GM15510 (cell line): ENCODE measurements around the gene SLN.

Experiments
- POLR2A ChIP-seq: IDR thresholded peaks from 3 replicates; pipeline ENCODE4 v1.6.1; 2011; ENCODE audit warnings: borderline replicate concordance; ENCODE audit not compliant: insufficient read length; ENCODE audit errors: extremely low read depth

Gene SLN

GRCh38 chr11:107699371-107700285, 12.2 kb downstream of the SLN start:
- TF ChIP-seq POLR2A, result no peak

DNA sequence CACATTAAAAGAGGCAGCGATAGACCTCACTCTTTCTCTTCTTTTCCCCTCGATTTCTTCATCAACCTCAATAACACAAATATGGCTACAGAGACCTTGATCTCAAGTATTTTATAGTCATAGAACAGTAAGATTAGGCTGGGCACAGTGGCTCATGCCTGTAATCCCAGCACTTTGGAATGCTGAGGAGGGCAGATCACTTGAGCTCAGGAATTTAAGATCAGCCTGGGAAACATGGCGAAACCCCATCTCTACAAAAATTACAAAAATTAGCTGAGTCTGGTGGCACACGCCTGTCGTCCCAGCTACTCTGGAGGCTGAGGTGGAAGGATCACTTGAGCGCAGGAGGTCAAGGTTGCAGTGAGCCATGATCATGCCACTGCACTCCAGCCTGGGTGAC, 14.6 kb downstream of the SLN start:
- no peak for TF ChIP-seq POLR2A

DNA sequence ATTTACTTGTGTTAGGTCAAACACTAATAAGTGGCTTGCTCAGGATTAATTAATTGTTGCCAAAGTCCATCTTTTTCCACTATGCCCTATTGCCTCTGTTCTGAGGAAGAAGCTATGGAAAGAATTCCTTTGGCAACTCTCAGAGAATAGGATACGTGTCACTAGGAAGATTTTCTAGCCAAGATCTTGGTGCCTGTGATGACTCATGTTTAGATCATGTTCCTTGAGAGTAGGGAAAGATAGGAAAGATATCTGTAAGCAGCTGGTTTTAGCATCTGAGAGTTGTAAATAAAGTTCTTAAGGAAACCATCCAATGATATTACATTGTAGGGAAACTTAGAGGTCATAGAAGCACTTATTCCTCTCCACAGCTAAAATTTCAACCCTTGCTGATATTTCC, 15.7 kb downstream of the SLN start:
- TF ChIP-seq POLR2A, result no peak

- TF ChIP-seq POLR2A, result no peak
These were observed 16.4 kb downstream of the SLN start for GRCh38 chr11:107695446-107695845.

DNA sequence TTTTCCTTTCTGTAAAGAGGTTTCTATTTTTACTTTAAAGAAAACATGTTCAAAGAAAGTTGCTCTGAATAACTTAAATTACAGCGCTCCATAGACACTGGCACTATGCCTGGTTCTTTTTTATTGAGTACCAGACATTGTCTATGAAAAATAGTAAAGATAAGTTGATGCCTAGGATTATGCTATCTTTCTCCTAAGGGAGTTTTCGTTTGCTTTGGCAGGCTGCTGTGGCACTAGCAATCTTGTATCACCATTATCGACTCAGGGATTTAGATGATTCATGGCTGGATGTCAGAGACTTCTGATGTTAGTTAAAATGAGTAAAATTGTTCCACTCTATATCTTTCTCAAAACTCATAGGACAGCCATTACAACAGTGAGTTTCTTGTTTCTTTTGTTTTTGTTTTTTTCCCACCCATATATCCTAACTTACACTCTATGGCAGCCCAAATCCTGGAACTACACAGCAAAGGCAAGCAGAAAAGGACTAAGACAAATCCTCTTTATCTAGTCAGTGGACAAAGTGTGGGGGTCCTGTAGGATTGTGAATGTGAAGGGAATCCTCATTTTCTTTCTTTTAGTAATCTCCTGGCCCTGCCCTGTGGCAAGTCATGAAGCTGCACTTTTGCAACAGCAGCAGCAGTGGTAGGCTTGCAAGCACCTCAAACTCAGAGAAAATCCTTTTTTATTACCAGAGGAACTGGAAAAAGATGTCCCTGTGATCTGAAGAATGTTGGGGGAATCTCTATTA, 20.7 kb downstream of the SLN start:
- TF ChIP-seq POLR2A, result no peak

GRCh38 chr11:107689317-107690202, 22.3 kb downstream of the SLN start:
- no peak for TF ChIP-seq POLR2A

DNA sequence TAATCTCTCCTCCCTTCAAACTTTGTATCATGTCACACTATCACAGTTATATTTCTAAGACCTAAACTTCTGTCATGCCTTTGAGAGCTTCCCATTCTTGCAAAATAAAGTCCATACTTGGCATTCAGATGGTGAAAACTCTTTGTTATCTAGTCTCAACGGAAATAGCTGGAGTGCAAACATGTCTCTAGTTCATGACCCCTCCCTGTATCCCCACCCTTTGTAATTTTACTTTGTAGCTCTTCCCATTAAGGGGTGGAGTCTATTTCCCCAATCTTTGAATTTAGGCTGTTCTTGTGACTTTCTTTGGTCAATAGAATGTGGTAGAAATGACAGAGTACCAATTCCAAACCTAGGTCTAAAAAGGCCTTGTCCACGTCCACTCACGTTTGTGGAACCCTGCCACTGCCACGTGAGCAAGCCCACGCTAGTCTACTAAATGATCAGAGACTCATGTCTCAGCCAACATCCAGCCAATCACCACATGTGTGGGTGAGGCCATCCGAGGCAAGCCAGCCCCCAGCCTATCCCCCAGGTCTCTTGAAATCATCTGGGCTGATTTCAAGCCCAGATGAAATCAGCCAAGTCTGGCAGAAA, 23.4 kb downstream of the SLN start:
- TF ChIP-seq POLR2A, result no peak

DNA sequence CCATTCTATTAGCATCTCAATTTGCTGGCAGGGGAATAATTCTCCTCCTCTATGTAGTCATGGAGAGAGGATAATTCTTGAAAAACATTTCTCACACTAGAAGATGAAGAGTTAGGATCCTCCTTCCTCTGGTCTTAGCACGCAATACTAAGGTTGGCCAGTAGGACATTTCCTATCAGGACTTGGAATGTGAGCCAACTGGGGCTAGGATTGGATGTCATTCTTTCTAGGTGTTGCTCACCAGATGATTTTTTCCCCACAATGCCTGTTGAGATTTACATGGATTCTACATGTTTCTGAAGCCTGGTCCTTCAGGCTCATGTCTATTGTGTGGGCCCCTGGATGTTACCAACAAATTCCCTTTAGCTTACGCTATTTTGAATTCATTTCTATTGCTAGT, 28.0 kb downstream of the SLN start:
- TF ChIP-seq POLR2A, result no peak

GRCh38 chr11:107683061-107683460, 28.8 kb downstream of the SLN start:
- TF ChIP-seq POLR2A, result no peak

- no peak for TF ChIP-seq POLR2A
These were observed 29.3 kb downstream of the SLN start for GRCh38 chr11:107682572-107682971.

DNA sequence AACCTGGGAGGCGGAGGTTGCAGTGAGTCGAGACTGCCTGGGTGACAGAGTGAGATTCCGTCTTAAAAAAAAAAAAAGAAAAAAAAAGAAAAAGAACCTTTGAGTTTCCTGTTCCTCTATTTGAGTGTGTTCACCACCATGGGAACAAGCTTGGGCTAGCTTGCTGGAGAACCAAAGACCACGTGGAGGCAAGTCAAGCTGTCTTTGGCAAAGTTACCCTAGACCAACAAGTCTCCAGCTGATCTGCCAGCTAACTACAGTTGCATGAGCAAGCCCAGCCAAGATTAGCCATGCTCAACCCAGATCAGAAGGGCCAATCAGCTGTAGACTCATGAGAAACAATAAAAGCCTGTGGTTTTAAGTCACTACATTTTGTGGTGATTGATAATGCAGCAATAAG, 29.7 kb downstream of the SLN start:
- TF ChIP-seq POLR2A, result no peak

DNA sequence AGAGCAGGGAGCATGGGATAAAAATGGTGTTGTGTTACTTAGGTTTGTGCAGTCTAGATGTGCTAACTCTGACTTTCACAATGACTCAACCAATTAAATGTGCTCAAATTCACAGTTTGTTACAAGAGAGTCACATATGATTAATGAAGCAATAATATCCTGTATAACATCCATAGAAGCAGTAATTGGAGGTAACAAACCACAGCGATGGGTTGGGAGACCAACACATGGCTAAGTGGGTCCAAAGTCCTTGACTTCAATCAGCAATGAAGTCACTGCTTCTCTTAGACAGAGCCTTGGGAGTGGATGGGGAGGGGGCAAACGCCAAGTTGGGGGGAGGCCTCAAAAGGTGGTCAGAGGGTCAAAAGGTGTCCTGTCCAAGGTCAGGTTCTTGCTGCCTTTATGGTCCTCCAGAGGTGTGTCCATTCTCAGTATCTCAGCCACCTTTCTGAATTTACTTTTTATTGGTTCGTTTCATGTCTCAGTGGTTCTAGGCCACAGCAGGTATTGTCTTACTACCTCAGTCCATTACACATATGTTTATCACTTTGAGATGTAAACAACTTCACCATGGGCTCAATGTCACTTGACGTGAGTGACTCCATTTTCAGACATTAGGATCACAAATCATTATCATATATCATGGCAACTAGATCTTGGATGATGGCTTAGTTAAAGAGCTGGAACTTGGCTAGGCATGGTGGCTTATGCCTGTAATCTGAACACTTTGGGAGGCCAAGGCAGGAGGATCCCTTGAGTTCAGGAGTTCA, 32.4 kb downstream of the SLN start:
- no peak for TF ChIP-seq POLR2A

- TF ChIP-seq POLR2A, result no peak
These were observed 33.3 kb downstream of the SLN start for GRCh38 chr11:107678632-107678971.
